ENCODE results near the gene HERC2.
"Not testable (repeated sequence)": the region's sequence is repeated elsewhere in the genome, so short reads cannot be mapped to it uniquely, and the experiment has no call there.

The HERC2 gene

GRCh38 chr15:28228990-28229640 is 92.9 kb downstream of the HERC2 start:
- not testable (repeated sequence) for H3K27ac ChIP-seq (ENCODE audit: insufficient read depth, low read length, poor library complexity, severe bottlenecking); H3K27me3 ChIP-seq (replicated peaks; ENCODE audit: control insufficient read depth, insufficient read depth, low read length, poor library complexity, severe bottlenecking); H3K4me3 ChIP-seq (ENCODE audit: insufficient read depth, low read depth, low read length, poor library complexity, severe bottlenecking); H3K9me3 ChIP-seq (ENCODE audit: control insufficient read depth, low read length); DNase-seq; H3K4me1 ChIP-seq (ENCODE audit: control insufficient read depth, insufficient read depth, low read length, poor library complexity, severe bottlenecking); H3K36me3 ChIP-seq (ENCODE audit: control insufficient read depth, insufficient read depth, low read length)

DNA sequence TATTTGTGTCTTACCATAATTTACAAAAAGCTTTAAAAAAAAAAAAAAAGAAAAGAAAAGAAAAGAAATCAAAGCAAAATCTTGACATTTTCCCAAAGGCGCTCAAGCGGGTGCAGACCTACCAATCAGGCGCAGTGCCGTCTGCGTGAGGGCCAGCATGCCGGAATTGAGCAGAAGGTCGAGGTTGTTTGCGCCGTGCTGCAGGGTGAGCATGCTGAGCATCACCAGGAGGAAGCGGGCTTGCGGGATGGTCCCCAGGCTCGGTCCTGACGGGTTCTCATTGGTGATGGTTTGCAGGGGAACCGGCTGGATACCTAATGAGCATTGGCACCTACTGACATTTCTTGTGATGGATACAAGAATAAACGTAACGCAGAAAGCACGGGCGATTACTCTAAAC is 93.9 kb downstream of the HERC2 start:
- Histone ChIP-seq H3K36me3 (ENCODE audit: control insufficient read depth, insufficient read depth, low read length) (no peaks in the 10 kb centered on the region), H3K4me3 (ENCODE audit: insufficient read depth, low read depth, low read length, poor library complexity, severe bottlenecking) (no peak overlapping the region), H3K27me3 (replicated peaks; ENCODE audit: control insufficient read depth, insufficient read depth, low read length, poor library complexity, severe bottlenecking) (no peaks in the 10 kb centered on the region), H3K27ac (ENCODE audit: insufficient read depth, low read length, poor library complexity, severe bottlenecking) (no peak overlapping the region), H3K4me1 (ENCODE audit: control insufficient read depth, insufficient read depth, low read length, poor library complexity, severe bottlenecking) (no peaks in the 10 kb centered on the region), H3K9me3 (ENCODE audit: control insufficient read depth, low read length) (no peaks in the 10 kb centered on the region)
- DNase-seq, result no peak

DNA sequence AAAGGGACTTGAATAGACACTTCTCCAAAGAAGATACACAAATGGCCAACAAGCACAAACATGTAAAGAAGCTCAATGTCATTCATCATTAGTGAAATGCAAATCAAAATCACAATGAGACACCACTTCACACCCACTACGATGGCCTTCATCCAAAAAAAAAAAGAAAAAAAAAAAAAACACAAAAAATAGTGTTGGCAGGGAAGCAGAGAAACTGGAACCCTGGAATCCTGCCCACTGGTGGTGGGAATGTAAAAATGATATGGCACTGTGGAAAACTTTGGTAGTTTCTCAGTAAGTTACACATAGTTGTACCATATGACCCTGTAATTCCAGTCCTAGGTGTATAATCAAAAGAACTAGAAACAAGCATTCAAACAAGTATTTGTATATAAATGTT is 94.7 kb downstream of the HERC2 start:
- H3K9me3 ChIP-seq (ENCODE audit: control insufficient read depth, low read length); H3K27ac ChIP-seq (ENCODE audit: insufficient read depth, low read length, poor library complexity, severe bottlenecking); H3K4me1 ChIP-seq (ENCODE audit: control insufficient read depth, insufficient read depth, low read length, poor library complexity, severe bottlenecking); H3K36me3 ChIP-seq (ENCODE audit: control insufficient read depth, insufficient read depth, low read length); H3K4me3 ChIP-seq (ENCODE audit: insufficient read depth, low read depth, low read length, poor library complexity, severe bottlenecking); H3K27me3 ChIP-seq (replicated peaks; ENCODE audit: control insufficient read depth, insufficient read depth, low read length, poor library complexity, severe bottlenecking); DNase-seq: not testable (repeated sequence)

GRCh38 chr15:28222612-28223011 is 99.4 kb downstream of the HERC2 start:
- H3K9me3 ChIP-seq (ENCODE audit: control insufficient read depth, low read length); H3K27me3 ChIP-seq (replicated peaks; ENCODE audit: control insufficient read depth, insufficient read depth, low read length, poor library complexity, severe bottlenecking); DNase-seq; H3K36me3 ChIP-seq (ENCODE audit: control insufficient read depth, insufficient read depth, low read length); H3K4me1 ChIP-seq (ENCODE audit: control insufficient read depth, insufficient read depth, low read length, poor library complexity, severe bottlenecking); H3K27ac ChIP-seq (ENCODE audit: insufficient read depth, low read length, poor library complexity, severe bottlenecking); H3K4me3 ChIP-seq (ENCODE audit: insufficient read depth, low read depth, low read length, poor library complexity, severe bottlenecking): not testable (repeated sequence)

GRCh38 chr15:28221696-28222095 is 100.3 kb downstream of the HERC2 start:
- H3K27ac ChIP-seq (ENCODE audit: insufficient read depth, low read length, poor library complexity, severe bottlenecking); H3K27me3 ChIP-seq (replicated peaks; ENCODE audit: control insufficient read depth, insufficient read depth, low read length, poor library complexity, severe bottlenecking); H3K9me3 ChIP-seq (ENCODE audit: control insufficient read depth, low read length); H3K4me3 ChIP-seq (ENCODE audit: insufficient read depth, low read depth, low read length, poor library complexity, severe bottlenecking); DNase-seq; H3K36me3 ChIP-seq (ENCODE audit: control insufficient read depth, insufficient read depth, low read length); H3K4me1 ChIP-seq (ENCODE audit: control insufficient read depth, insufficient read depth, low read length, poor library complexity, severe bottlenecking): not testable (repeated sequence)

DNA sequence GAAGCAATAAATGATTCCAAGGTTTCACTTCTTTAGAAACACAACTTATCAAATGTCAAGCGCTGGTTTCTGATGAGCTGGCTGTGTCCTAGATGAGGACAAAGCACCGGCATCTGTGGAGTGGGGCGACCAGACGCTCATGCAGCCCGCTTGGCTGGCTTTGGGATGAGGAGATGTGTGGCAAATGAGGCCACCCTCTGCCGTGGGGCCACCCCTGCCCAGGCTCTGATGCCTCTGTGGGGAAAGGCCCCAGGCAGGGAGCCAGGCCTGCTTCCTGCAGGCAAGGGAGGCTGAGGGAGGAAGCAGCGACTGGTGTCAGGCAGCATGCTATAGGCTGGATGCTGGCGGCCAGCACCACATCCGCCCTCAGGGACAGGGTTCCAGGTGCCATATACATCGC is 102.9 kb downstream of the HERC2 start:
- Histone ChIP-seq H3K27ac (ENCODE audit: insufficient read depth, low read length, poor library complexity, severe bottlenecking) (no peak overlapping the region), H3K4me3 (ENCODE audit: insufficient read depth, low read depth, low read length, poor library complexity, severe bottlenecking) (no peak overlapping the region), H3K4me1 (ENCODE audit: control insufficient read depth, insufficient read depth, low read length, poor library complexity, severe bottlenecking) (no peaks in the 10 kb centered on the region), H3K27me3 (replicated peaks; ENCODE audit: control insufficient read depth, insufficient read depth, low read length, poor library complexity, severe bottlenecking) (no peaks in the 10 kb centered on the region), H3K9me3 (ENCODE audit: control insufficient read depth, low read length) (no peaks in the 10 kb centered on the region), H3K36me3 (ENCODE audit: control insufficient read depth, insufficient read depth, low read length) (peaks cover 5% of the 10 kb centered on the region)
- no peak for DNase-seq

DNA sequence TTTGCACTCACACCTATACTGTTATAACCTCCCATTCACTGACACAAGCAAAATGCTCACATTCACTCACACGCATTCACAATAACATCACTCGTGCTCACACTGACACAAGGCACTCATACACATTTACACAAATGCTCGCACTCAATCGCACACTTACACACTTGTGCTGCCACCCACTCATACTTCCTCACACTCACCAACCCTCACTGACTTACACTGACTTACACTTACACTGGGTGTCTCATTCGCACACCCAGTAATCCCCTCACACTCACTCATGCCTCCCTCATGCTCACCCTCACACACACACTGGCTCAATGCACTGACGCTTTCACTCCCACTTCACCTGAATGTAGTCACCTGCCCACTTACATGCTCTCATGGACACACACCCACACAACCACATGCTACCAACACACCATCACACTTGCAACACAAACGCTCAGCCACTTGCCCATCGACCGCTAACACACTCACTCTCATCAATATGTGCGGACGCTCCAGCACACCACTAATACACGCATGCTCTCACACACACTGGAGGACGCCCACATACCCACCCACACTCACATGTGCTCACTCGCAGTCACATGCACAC is 104.9 kb downstream of the HERC2 start:
- not testable (repeated sequence) for H3K36me3 ChIP-seq (ENCODE audit: control insufficient read depth, insufficient read depth, low read length); DNase-seq; H3K4me3 ChIP-seq (ENCODE audit: insufficient read depth, low read depth, low read length, poor library complexity, severe bottlenecking); H3K9me3 ChIP-seq (ENCODE audit: control insufficient read depth, low read length); H3K27ac ChIP-seq (ENCODE audit: insufficient read depth, low read length, poor library complexity, severe bottlenecking); H3K4me1 ChIP-seq (ENCODE audit: control insufficient read depth, insufficient read depth, low read length, poor library complexity, severe bottlenecking); H3K27me3 ChIP-seq (replicated peaks; ENCODE audit: control insufficient read depth, insufficient read depth, low read length, poor library complexity, severe bottlenecking)

DNA sequence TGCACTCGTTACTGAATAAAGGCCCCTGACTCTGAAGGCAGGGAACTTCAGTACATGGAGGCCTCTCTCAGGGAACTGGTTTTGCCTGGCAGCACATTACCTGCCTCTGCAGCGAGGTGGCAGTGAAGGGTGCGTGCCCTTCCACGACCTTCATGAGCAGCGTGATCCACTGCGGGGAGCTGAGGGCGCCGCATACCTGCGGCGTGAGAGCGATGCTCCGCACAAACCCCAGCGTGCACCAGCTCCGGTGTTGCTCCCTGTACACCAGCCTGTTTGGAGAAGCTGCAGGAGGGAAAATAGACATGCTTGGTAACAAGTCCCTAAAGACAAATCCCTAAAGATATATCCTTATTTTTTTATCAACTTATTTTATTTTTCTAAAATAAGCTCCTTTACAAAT is 106.5 kb downstream of the HERC2 start:
- not testable (repeated sequence) for H3K27ac ChIP-seq (ENCODE audit: insufficient read depth, low read length, poor library complexity, severe bottlenecking); H3K9me3 ChIP-seq (ENCODE audit: control insufficient read depth, low read length); H3K27me3 ChIP-seq (replicated peaks; ENCODE audit: control insufficient read depth, insufficient read depth, low read length, poor library complexity, severe bottlenecking); H3K4me1 ChIP-seq (ENCODE audit: control insufficient read depth, insufficient read depth, low read length, poor library complexity, severe bottlenecking); H3K4me3 ChIP-seq (ENCODE audit: insufficient read depth, low read depth, low read length, poor library complexity, severe bottlenecking); H3K36me3 ChIP-seq (ENCODE audit: control insufficient read depth, insufficient read depth, low read length); DNase-seq

- H3K9me3 ChIP-seq (ENCODE audit: control insufficient read depth, low read length); H3K27me3 ChIP-seq (replicated peaks; ENCODE audit: control insufficient read depth, insufficient read depth, low read length, poor library complexity, severe bottlenecking); H3K4me1 ChIP-seq (ENCODE audit: control insufficient read depth, insufficient read depth, low read length, poor library complexity, severe bottlenecking); H3K27ac ChIP-seq (ENCODE audit: insufficient read depth, low read length, poor library complexity, severe bottlenecking); H3K36me3 ChIP-seq (ENCODE audit: control insufficient read depth, insufficient read depth, low read length); DNase-seq; H3K4me3 ChIP-seq (ENCODE audit: insufficient read depth, low read depth, low read length, poor library complexity, severe bottlenecking): not testable (repeated sequence)
These were observed 107.8 kb downstream of the HERC2 start for GRCh38 chr15:28214006-28214790.

GRCh38 chr15:28213393-28213792 is 108.6 kb downstream of the HERC2 start:
- not testable (repeated sequence) for H3K27me3 ChIP-seq (replicated peaks; ENCODE audit: control insufficient read depth, insufficient read depth, low read length, poor library complexity, severe bottlenecking); H3K9me3 ChIP-seq (ENCODE audit: control insufficient read depth, low read length); H3K36me3 ChIP-seq (ENCODE audit: control insufficient read depth, insufficient read depth, low read length); H3K27ac ChIP-seq (ENCODE audit: insufficient read depth, low read length, poor library complexity, severe bottlenecking); H3K4me3 ChIP-seq (ENCODE audit: insufficient read depth, low read depth, low read length, poor library complexity, severe bottlenecking); DNase-seq; H3K4me1 ChIP-seq (ENCODE audit: control insufficient read depth, insufficient read depth, low read length, poor library complexity, severe bottlenecking)

Measured in effector memory CD4-positive, alpha-beta T cell (primary cell).